ENCODE measurements around the gene MYLK. TPM values are rescaled to one million over a fixed set of nuclear protein-coding genes. Genes with fewer than 3 reads are reported as not detected.

Gene MYLK
- total RNA-seq, 4 donors from 2014 or later, result 10.7 to 320 (median 42.0) TPM

GRCh38 chr3:123795471-123796251, 88.5 kb downstream of the MYLK start:
- Histone ChIP-seq H3K4me1 (peaks cover 7 to 24% (median 13%) of the 10 kb centered on the region in 3 donors), H3K9me3 (no peaks in the 10 kb centered on the region)
- TF ChIP-seq CTCF (IDR thresholded peaks at IDR 0.05) (no peak), POLR2A (IDR thresholded peaks at IDR 0.05) (no peak)

DNA sequence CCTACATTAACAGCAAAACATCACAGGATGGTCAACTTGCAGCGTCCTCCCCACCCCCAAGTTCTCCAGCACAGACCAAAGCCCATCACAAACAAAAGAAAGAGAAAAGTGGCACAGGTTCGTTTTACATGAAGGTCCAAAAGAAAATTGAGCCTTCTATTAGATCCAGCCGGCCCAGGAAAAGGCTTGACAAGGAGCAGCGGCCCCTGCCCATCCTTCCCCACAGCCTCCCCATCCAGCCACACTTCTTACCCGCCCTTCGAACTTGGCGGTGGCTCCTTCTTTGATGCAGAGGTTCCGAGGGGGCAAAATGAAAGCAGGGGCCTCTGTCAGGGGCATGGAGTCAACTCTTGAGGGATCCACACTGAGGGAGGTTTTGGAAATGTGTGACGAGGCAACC, 90.7 kb downstream of the MYLK start:
- intact Hi-C loops (cut with DNase I), result no loop called here
- H3K27me3 ChIP-seq, result peaks cover 0 to 39% (median 0%) of the 10 kb centered on the region in 4 donors
- no peak for TF ChIP-seq CTCF (IDR thresholded peaks at IDR 0.05)
- TF ChIP-seq POLR2A (IDR thresholded peaks at IDR 0.05), result no peak
- no peaks in the 10 kb centered on the region for H3K36me3 ChIP-seq
- no peak for DNase-seq
- peaks cover 0 to 8% (median 3%) of the 10 kb centered on the region in 3 donors for H3K4me1 ChIP-seq
- no peak overlapping the region for H3K27ac ChIP-seq
- no peaks in the 10 kb centered on the region for H3K9me3 ChIP-seq
- WGBS, 2 donors, result 65 to 85% methylated on average over 6 to 8 of the region's 9 CpGs
- no peak overlapping the region for H3K4me3 ChIP-seq

More at GRCh38 chr3:123795471-123796251, 88.5 kb downstream of the MYLK start:
- Histone ChIP-seq H3K36me3 (no peaks in the 10 kb centered on the region), H3K27me3 (peaks cover 0 to 55% (median 2%) of the 10 kb centered on the region in 4 donors), H3K4me3 (no peak overlapping the region), H3K27ac (no peak overlapping the region)
- DNase-seq, result no peak
- intact Hi-C loops (cut with DNase I), result no loop called here
- 63 to 64% methylated on average over 4 of the region's 4 CpGs for WGBS, 2 donors

- intact Hi-C loops (cut with DNase I), result no loop called here
- no peak for TF ChIP-seq POLR2A (IDR thresholded peaks at IDR 0.05)
- TF ChIP-seq CTCF (IDR thresholded peaks at IDR 0.05), result no peak
- Histone ChIP-seq H3K36me3 (no peaks in the 10 kb centered on the region), H3K27ac (no peak overlapping the region), H3K4me3 (no peak overlapping the region), H3K9me3 (no peaks in the 10 kb centered on the region), H3K4me1 (peaks cover 0 to 8% (median 3%) of the 10 kb centered on the region in 3 donors), H3K27me3 (peaks cover 0 to 31% (median 0%) of the 10 kb centered on the region in 4 donors)
- WGBS, 2 donors, result 59 to 61% methylated on average over 6 of the region's 6 CpGs
- no peak for DNase-seq
These were observed 91.5 kb downstream of the MYLK start for GRCh38 chr3:123792473-123793201.

- Histone ChIP-seq H3K36me3 (no peaks in the 10 kb centered on the region), H3K27me3 (peaks cover 0 to 26% (median 0%) of the 10 kb centered on the region in 4 donors), H3K9me3 (no peaks in the 10 kb centered on the region), H3K4me3 (no peak overlapping the region), H3K27ac (no peak overlapping the region), H3K4me1 (peaks cover 0 to 8% (median 3%) of the 10 kb centered on the region in 3 donors)
- DNase-seq, result no peak
- TF ChIP-seq POLR2A (IDR thresholded peaks at IDR 0.05), result no peak
- TF ChIP-seq CTCF (IDR thresholded peaks at IDR 0.05), result no peak
- intact Hi-C loops (cut with DNase I), result no loop called here
- 46 to 51% methylated on average over 3 of the region's 3 CpGs for WGBS, 2 donors
These were observed 92.2 kb downstream of the MYLK start for GRCh38 chr3:123791898-123792297.

GRCh38 chr3:123791417-123791816, 92.7 kb downstream of the MYLK start:
- Histone ChIP-seq H3K27ac (no peak overlapping the region), H3K4me1 (peaks cover 0 to 8% (median 3%) of the 10 kb centered on the region in 3 donors), H3K36me3 (no peaks in the 10 kb centered on the region), H3K27me3 (peaks cover 0 to 26% (median 0%) of the 10 kb centered on the region in 4 donors), H3K9me3 (no peaks in the 10 kb centered on the region), H3K4me3 (no peak overlapping the region)
- 40 to 52% methylated on average over 3 of the region's 3 CpGs for WGBS, 2 donors
- TF ChIP-seq CTCF (IDR thresholded peaks at IDR 0.05) (no peak), POLR2A (IDR thresholded peaks at IDR 0.05) (no peak)
- intact Hi-C loops (cut with DNase I), result no loop called here
- DNase-seq, result no peak
